ENCODE results near the gene TSPAN5. TPM values are rescaled to one million over a fixed set of nuclear protein-coding genes. Genes with fewer than 3 reads are reported as not detected.

The TSPAN5 gene
- total RNA-seq, 2 experiments from 2014 or later, result 25.0 to 27.8 TPM

GRCh38 chr4:98527534-98528269 lies 130.7 kb downstream of the TSPAN5 start:
- H3K4me1 Mint-ChIP-seq, result peaks cover 28% of the 10 kb centered on the region

GRCh38 chr4:98524230-98524629 lies 134.2 kb downstream of the TSPAN5 start:
- ATAC-seq, result no peak
- H3K36me3 Mint-ChIP-seq, result peaks cover 2% of the 10 kb centered on the region
- no peaks in the 10 kb centered on the region for H3K9me3 Mint-ChIP-seq (ENCODE audit: low read depth)
- H3K4me3 Mint-ChIP-seq, result no peak overlapping the region
- no peaks in the 10 kb centered on the region for H3K27me3 Mint-ChIP-seq
- H3K27ac Mint-ChIP-seq, result no peak overlapping the region
- H3K4me1 Mint-ChIP-seq, result peaks cover 36% of the 10 kb centered on the region
- DNase-seq, result no peak
- CTCF ChIA-PET, result no interaction called here

More at GRCh38 chr4:98527534-98528269, 130.7 kb downstream of the TSPAN5 start:
- DNase-seq (no peak), ATAC-seq (no peak)
- CTCF ChIA-PET, result interaction anchor here (2.4 kb wide), 1 partner anchor 11 kb away, joined by 6 read pairs; no protein-coding TSS in a partner anchor
- Mint-ChIP-seq H3K4me3 (no peak overlapping the region), H3K27me3 (no peaks in the 10 kb centered on the region), H3K36me3 (peaks cover 3% of the 10 kb centered on the region), H3K27ac (no peak overlapping the region), H3K9me3 (ENCODE audit: low read depth) (no peaks in the 10 kb centered on the region)

GRCh38 chr4:98522636-98523395 lies 135.6 kb downstream of the TSPAN5 start:
- Mint-ChIP-seq H3K36me3 (peaks cover 4% of the 10 kb centered on the region), H3K27ac (no peak overlapping the region), H3K4me1 (peaks cover 38% of the 10 kb centered on the region), H3K9me3 (ENCODE audit: low read depth) (no peaks in the 10 kb centered on the region), H3K4me3 (no peak overlapping the region), H3K27me3 (no peaks in the 10 kb centered on the region)
- DNase-seq (no peak), ATAC-seq (no peak)
- CTCF ChIA-PET, result interaction anchor here (1.0 kb wide), 1 partner anchor 55 kb away, joined by 4 read pairs; no protein-coding TSS in a partner anchor

GRCh38 chr4:98522062-98522461 lies 136.3 kb downstream of the TSPAN5 start:
- no peak for ATAC-seq
- Mint-ChIP-seq H3K9me3 (ENCODE audit: low read depth) (no peaks in the 10 kb centered on the region), H3K4me1 (peaks cover 46% of the 10 kb centered on the region), H3K4me3 (no peak overlapping the region), H3K36me3 (peaks cover 6% of the 10 kb centered on the region), H3K27me3 (no peaks in the 10 kb centered on the region), H3K27ac (peak overlapping the region; percentile 3)
- CTCF ChIA-PET, result interaction anchor here (1.1 kb wide), 2 partner anchors 9 to 260 kb away, joined by 3 to 4 read pairs; no protein-coding TSS in a partner anchor
- no peak for DNase-seq

GRCh38 chr4:98521486-98521885 lies 136.9 kb downstream of the TSPAN5 start:
- no peak overlapping the region for H3K4me3 Mint-ChIP-seq
- DNase-seq (no peak), ATAC-seq (no peak)
- peaks cover 51% of the 10 kb centered on the region for H3K4me1 Mint-ChIP-seq
- no peak overlapping the region for H3K27ac Mint-ChIP-seq
- no peaks in the 10 kb centered on the region for H3K27me3 Mint-ChIP-seq
- CTCF ChIA-PET, result interaction anchor here (1.1 kb wide), 2 partner anchors 9 to 260 kb away, joined by 3 to 4 read pairs; no protein-coding TSS in a partner anchor
- peaks cover 10% of the 10 kb centered on the region for H3K36me3 Mint-ChIP-seq
- H3K9me3 Mint-ChIP-seq (ENCODE audit: low read depth), result no peaks in the 10 kb centered on the region

- peaks cover 13% of the 10 kb centered on the region for H3K36me3 Mint-ChIP-seq
- no peak for ATAC-seq
- no peaks in the 10 kb centered on the region for H3K9me3 Mint-ChIP-seq (ENCODE audit: low read depth)
- CTCF ChIA-PET, result interaction anchor here (1.3 kb wide), 1 partner anchor 475 kb away, joined by 4 read pairs; no protein-coding TSS in a partner anchor
- H3K27me3 Mint-ChIP-seq, result no peaks in the 10 kb centered on the region
- H3K27ac Mint-ChIP-seq, result peak overlapping the region; percentile 68
- H3K4me1 Mint-ChIP-seq, result peaks cover 70% of the 10 kb centered on the region
- no peak overlapping the region for H3K4me3 Mint-ChIP-seq
- no peak for DNase-seq
These were observed 139.0 kb downstream of the TSPAN5 start for GRCh38 chr4:98519268-98519977.

GRCh38 chr4:98518559-98519267 lies 139.7 kb downstream of the TSPAN5 start:
- CTCF ChIA-PET, result interaction anchor here (1.2 to 1.3 kb wide), 2 partner anchors 23 to 476 kb away, joined by 4 read pairs; no protein-coding TSS in a partner anchor
- Mint-ChIP-seq H3K27ac (peak overlapping the region; percentile 68), H3K4me3 (no peak overlapping the region), H3K4me1 (peaks cover 68% of the 10 kb centered on the region), H3K36me3 (peaks cover 13% of the 10 kb centered on the region), H3K27me3 (no peaks in the 10 kb centered on the region), H3K9me3 (ENCODE audit: low read depth) (no peaks in the 10 kb centered on the region)
- peak; percentile 47 for DNase-seq
- ATAC-seq, result peak; percentile 74

GRCh38 chr4:98517218-98518021 lies 141.0 kb downstream of the TSPAN5 start:
- no peak for ATAC-seq
- Mint-ChIP-seq H3K9me3 (ENCODE audit: low read depth) (no peaks in the 10 kb centered on the region), H3K27ac (no peak overlapping the region), H3K36me3 (peaks cover 17% of the 10 kb centered on the region), H3K4me3 (no peak overlapping the region), H3K27me3 (no peaks in the 10 kb centered on the region), H3K4me1 (peaks cover 68% of the 10 kb centered on the region)
- CTCF ChIA-PET, result interaction anchor here (1.2 to 2.0 kb wide), 2 partner anchors 11 to 25 kb away, joined by 4 to 6 read pairs; no protein-coding TSS in a partner anchor
- DNase-seq, result no peak

GRCh38 chr4:98516441-98517217 lies 141.8 kb downstream of the TSPAN5 start:
- DNase-seq (no peak), ATAC-seq (no peak)
- H3K36me3 Mint-ChIP-seq, result peaks cover 18% of the 10 kb centered on the region
- CTCF ChIA-PET, result interaction anchor here (2.0 kb wide), 1 partner anchor 12 kb away, joined by 6 read pairs; no protein-coding TSS in a partner anchor
- H3K4me3 Mint-ChIP-seq, result no peak overlapping the region
- no peaks in the 10 kb centered on the region for H3K27me3 Mint-ChIP-seq
- H3K4me1 Mint-ChIP-seq, result peaks cover 61% of the 10 kb centered on the region
- H3K9me3 Mint-ChIP-seq (ENCODE audit: low read depth), result no peaks in the 10 kb centered on the region
- H3K27ac Mint-ChIP-seq, result no peak overlapping the region

- CTCF ChIA-PET, result interaction anchor here (2.0 kb wide), 1 partner anchor 12 kb away, joined by 6 read pairs; no protein-coding TSS in a partner anchor
- Mint-ChIP-seq H3K4me3 (no peak overlapping the region), H3K9me3 (ENCODE audit: low read depth) (no peaks in the 10 kb centered on the region), H3K27ac (no peak overlapping the region), H3K4me1 (peaks cover 61% of the 10 kb centered on the region), H3K27me3 (no peaks in the 10 kb centered on the region), H3K36me3 (peaks cover 18% of the 10 kb centered on the region)
- DNase-seq (no peak), ATAC-seq (no peak)
These were observed 142.4 kb downstream of the TSPAN5 start for GRCh38 chr4:98516042-98516440.

GRCh38 chr4:98515470-98515809 lies 143.0 kb downstream of the TSPAN5 start:
- Mint-ChIP-seq H3K4me1 (peaks cover 67% of the 10 kb centered on the region), H3K4me3 (no peak overlapping the region), H3K36me3 (peaks cover 18% of the 10 kb centered on the region), H3K27me3 (no peaks in the 10 kb centered on the region), H3K9me3 (ENCODE audit: low read depth) (no peaks in the 10 kb centered on the region), H3K27ac (no peak overlapping the region)
- no peak for DNase-seq
- CTCF ChIA-PET, result interaction anchor here (2.0 kb wide), 1 partner anchor 13 kb away, joined by 6 read pairs; no protein-coding TSS in a partner anchor
- ATAC-seq, result no peak
